B cell (primary cell): ENCODE data around the gene TGFBRAP1.

Experiments used
- EZH2 ChIP-seq: IDR thresholded peaks from 2 replicates; pipeline ENCODE4 v1.6.1; 2012; ENCODE audit warnings: borderline replicate concordance, low read depth, mild to moderate bottlenecking, moderate library complexity, low read length; ENCODE audit not compliant: insufficient read depth, poor library complexity, severe bottlenecking
- TF ChIP-seq, protein P1 (sequence below): fragments of 200-600 bp; IDR thresholded peaks from one replicate; pipeline ENCODE4 v1.8.0; 2022; ENCODE audit warnings: antibody characterized with exemption, mild to moderate bottlenecking

GRCh38 chr2:105309147-105309545 lies 20.4 kb downstream of the TGFBRAP1 start:
- TF ChIP-seq, protein P1, sequence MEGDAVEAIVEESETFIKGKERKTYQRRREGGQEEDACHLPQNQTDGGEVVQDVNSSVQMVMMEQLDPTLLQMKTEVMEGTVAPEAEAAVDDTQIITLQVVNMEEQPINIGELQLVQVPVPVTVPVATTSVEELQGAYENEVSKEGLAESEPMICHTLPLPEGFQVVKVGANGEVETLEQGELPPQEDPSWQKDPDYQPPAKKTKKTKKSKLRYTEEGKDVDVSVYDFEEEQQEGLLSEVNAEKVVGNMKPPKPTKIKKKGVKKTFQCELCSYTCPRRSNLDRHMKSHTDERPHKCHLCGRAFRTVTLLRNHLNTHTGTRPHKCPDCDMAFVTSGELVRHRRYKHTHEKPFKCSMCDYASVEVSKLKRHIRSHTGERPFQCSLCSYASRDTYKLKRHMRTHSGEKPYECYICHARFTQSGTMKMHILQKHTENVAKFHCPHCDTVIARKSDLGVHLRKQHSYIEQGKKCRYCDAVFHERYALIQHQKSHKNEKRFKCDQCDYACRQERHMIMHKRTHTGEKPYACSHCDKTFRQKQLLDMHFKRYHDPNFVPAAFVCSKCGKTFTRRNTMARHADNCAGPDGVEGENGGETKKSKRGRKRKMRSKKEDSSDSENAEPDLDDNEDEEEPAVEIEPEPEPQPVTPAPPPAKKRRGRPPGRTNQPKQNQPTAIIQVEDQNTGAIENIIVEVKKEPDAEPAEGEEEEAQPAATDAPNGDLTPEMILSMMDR, result no peak
- TF ChIP-seq EZH2, result no peak
